ENCODE measurements around the gene OR2T29. TPM values are rescaled to one million over a fixed set of nuclear protein-coding genes. Genes with fewer than 3 reads are reported as not detected.
"Not testable (repeated sequence)": the region's sequence is repeated elsewhere in the genome, so short reads cannot be mapped to it uniquely, and the experiment has no call there.

OR2T29 gene
- polyA plus RNA-seq, 2 of the 4 experiments (the other 2 are of a cell fraction), result not detected

- FAIRE-seq, result no peak
- CTCF ChIA-PET, result no interaction called here
- 0 out of 3 replicates have a peak, but pooled peaks cover 4% of the 10 kb centered on the region for H3K9me3 ChIP-seq
Measured at GRCh38 chr1:248521856-248522255, 40.7 kb downstream of the OR2T29 start.

GRCh38 chr1:248510217-248510616 is 52.4 kb downstream of the OR2T29 start:
- H3K4me3 ChIP-seq; H3K27ac ChIP-seq; CTCF ChIA-PET; H3K4me2 ChIP-seq; POLR2A ChIA-PET; H3K9me3 ChIP-seq; ATAC-seq; H3K4me1 ChIP-seq; DNase-seq (ENCODE audit: low read depth in 1 of 2, low spot score in 1 of 2): not testable (repeated sequence)
- FAIRE-seq, result peak; percentile 68

More at GRCh38 chr1:248521856-248522255, 40.7 kb downstream of the OR2T29 start:
- no peak for DNase-seq (ENCODE audit: low read depth in 1 of 2, low spot score in 1 of 2)
- no peak overlapping the region for H3K4me2 ChIP-seq
- no peak for ATAC-seq
- no peak overlapping the region for H3K4me3 ChIP-seq
- 11% methylated on average over 12 of the region's 12 CpGs for WGBS (ENCODE audit: missing lambda C conversion rate)
- POLR2A ChIA-PET, result no interaction called here
- TF ChIP-seq HOXB5 (CRISPR knock-in tag; IDR thresholded peaks at IDR 0.05) (no peak), RCOR1 (IDR thresholded peaks at IDR 0.05; ENCODE audit: low read depth, low read length) (no peak)
- no peaks in the 10 kb centered on the region for H3K4me1 ChIP-seq
- H3K27ac ChIP-seq, result no peak overlapping the region

- H3K27ac ChIP-seq; FAIRE-seq; H3K4me3 ChIP-seq; CTCF ChIA-PET; ATAC-seq; H3K4me1 ChIP-seq; POLR2A ChIA-PET; H3K4me2 ChIP-seq; DNase-seq (ENCODE audit: low read depth in 1 of 2, low spot score in 1 of 2); H3K9me3 ChIP-seq: not testable (repeated sequence)
- no CpG with 5 or more reads among the region's 2 CpGs for WGBS (ENCODE audit: missing lambda C conversion rate)
Measured at GRCh38 chr1:248507773-248508172, 54.8 kb downstream of the OR2T29 start, which contains the start of gene OR2G6. Gene OR2G6, plus strand, starts transcription at chr1:248508073. Its CDS starts 13,574 bp downstream, at chr1:248521647.

Small RNA genes within 50 kb of the gene (small RNA-seq; reads per million reads assigned to genes)
- gene RF00019, result 0 reads per million in 6 experiments

Other genes with a start within 250 kb of the OR2T29 start
- not detected in 2 replicates for gene OR2M7, start 238.2 kb downstream of the OR2T29 start, polyA plus RNA-seq (2011; rRNA removed)
- not detected in 3 replicates for gene OR2M7, start 238.2 kb downstream of the OR2T29 start, polyA plus RNA-seq (2017; fragmentation: RNase III; extraction: RNeasy Plus Mini Kit Qiagen cat#74134 plus additional on column Dnase treatment)
- gene OR14C36, start 214.0 kb downstream of the OR2T29 start, polyA plus RNA-seq (2011; rRNA removed), result not detected in 2 replicates
- not detected in 3 replicates for gene OR14C36, start 214.0 kb downstream of the OR2T29 start, polyA plus RNA-seq (2017; fragmentation: RNase III; extraction: RNeasy Plus Mini Kit Qiagen cat#74134 plus additional on column Dnase treatment)
- gene OR2T4, start 201.1 kb downstream of the OR2T29 start, polyA plus RNA-seq (2011; rRNA removed), result not detected in 2 replicates
- gene OR2T4, start 201.1 kb downstream of the OR2T29 start, polyA plus RNA-seq (2017; fragmentation: RNase III; extraction: RNeasy Plus Mini Kit Qiagen cat#74134 plus additional on column Dnase treatment), result not detected in 3 replicates
- gene OR2T6, start 187.0 kb downstream of the OR2T29 start, polyA plus RNA-seq (2011; rRNA removed), result not detected in 2 replicates
- not detected in 3 replicates for gene OR2T6, start 187.0 kb downstream of the OR2T29 start, polyA plus RNA-seq (2017; fragmentation: RNase III; extraction: RNeasy Plus Mini Kit Qiagen cat#74134 plus additional on column Dnase treatment)
- not detected in 2 replicates for gene OR2T1, start 159.7 kb downstream of the OR2T29 start, polyA plus RNA-seq (2011; rRNA removed)
- gene OR2T1, start 159.7 kb downstream of the OR2T29 start, polyA plus RNA-seq (2017; fragmentation: RNase III; extraction: RNeasy Plus Mini Kit Qiagen cat#74134 plus additional on column Dnase treatment), result not detected in 3 replicates
- gene OR2T2, start 117.1 kb downstream of the OR2T29 start, polyA plus RNA-seq (2011; rRNA removed), result not detected in 2 replicates
- not detected in 3 replicates for gene OR2T2, start 117.1 kb downstream of the OR2T29 start, polyA plus RNA-seq (2017; fragmentation: RNase III; extraction: RNeasy Plus Mini Kit Qiagen cat#74134 plus additional on column Dnase treatment)
- not detected in 2 replicates for gene OR2T3, start 89.4 kb downstream of the OR2T29 start, polyA plus RNA-seq (2011; rRNA removed)
- gene OR2T3, start 89.4 kb downstream of the OR2T29 start, polyA plus RNA-seq (2017; fragmentation: RNase III; extraction: RNeasy Plus Mini Kit Qiagen cat#74134 plus additional on column Dnase treatment), result not detected in 3 replicates
- gene OR2T5, start 74.2 kb downstream of the OR2T29 start, polyA plus RNA-seq (2011; rRNA removed), result not detected in 2 replicates
- gene OR2T5, start 74.2 kb downstream of the OR2T29 start, polyA plus RNA-seq (2017; fragmentation: RNase III; extraction: RNeasy Plus Mini Kit Qiagen cat#74134 plus additional on column Dnase treatment), result not detected in 3 replicates
- gene OR2G6, start 54.7 kb downstream of the OR2T29 start, polyA plus RNA-seq (2011; rRNA removed), result not detected in 2 replicates
- gene OR2G6, start 54.7 kb downstream of the OR2T29 start, polyA plus RNA-seq (2017; fragmentation: RNase III; extraction: RNeasy Plus Mini Kit Qiagen cat#74134 plus additional on column Dnase treatment), result not detected in 3 replicates
- gene OR2T34, start 12.0 kb upstream of the OR2T29 start, polyA plus RNA-seq (2011; rRNA removed), result not detected in 2 replicates
- gene OR2T34, start 12.0 kb upstream of the OR2T29 start, polyA plus RNA-seq (2017; fragmentation: RNase III; extraction: RNeasy Plus Mini Kit Qiagen cat#74134 plus additional on column Dnase treatment), result not detected in 3 replicates
- not detected in 2 replicates for gene OR2T10, start 34.9 kb upstream of the OR2T29 start, polyA plus RNA-seq (2011; rRNA removed)
- gene OR2T10, start 34.9 kb upstream of the OR2T29 start, polyA plus RNA-seq (2017; fragmentation: RNase III; extraction: RNeasy Plus Mini Kit Qiagen cat#74134 plus additional on column Dnase treatment), result not detected in 3 replicates
- gene OR2T11, start 72.3 kb upstream of the OR2T29 start, polyA plus RNA-seq (2011; rRNA removed), result not detected in 2 replicates
- gene OR2T11, start 72.3 kb upstream of the OR2T29 start, polyA plus RNA-seq (2017; fragmentation: RNase III; extraction: RNeasy Plus Mini Kit Qiagen cat#74134 plus additional on column Dnase treatment), result not detected in 3 replicates
- gene OR2T35, start 82.5 kb upstream of the OR2T29 start, polyA plus RNA-seq (2011; rRNA removed), result not detected in 2 replicates
- not detected in 3 replicates for gene OR2T35, start 82.5 kb upstream of the OR2T29 start, polyA plus RNA-seq (2017; fragmentation: RNase III; extraction: RNeasy Plus Mini Kit Qiagen cat#74134 plus additional on column Dnase treatment)
- gene OR2T27, start 92.8 kb upstream of the OR2T29 start, polyA plus RNA-seq (2011; rRNA removed), result not detected in 2 replicates
- not detected in 3 replicates for gene OR2T27, start 92.8 kb upstream of the OR2T29 start, polyA plus RNA-seq (2017; fragmentation: RNase III; extraction: RNeasy Plus Mini Kit Qiagen cat#74134 plus additional on column Dnase treatment)
- gene OR14I1, start 140.0 kb upstream of the OR2T29 start, polyA plus RNA-seq (2011; rRNA removed), result not detected in 2 replicates
- gene OR14I1, start 140.0 kb upstream of the OR2T29 start, polyA plus RNA-seq (2017; fragmentation: RNase III; extraction: RNeasy Plus Mini Kit Qiagen cat#74134 plus additional on column Dnase treatment), result not detected in 3 replicates
- 0.53 and 0.70 TPM in 2 replicates for gene LYPD8, start 193.0 kb upstream of the OR2T29 start, polyA plus RNA-seq (2011; rRNA removed)
- 0.12 to 0.31 TPM (median 0.30 TPM) in 3 replicates for gene LYPD8, start 193.0 kb upstream of the OR2T29 start, polyA plus RNA-seq (2017; fragmentation: RNase III; extraction: RNeasy Plus Mini Kit Qiagen cat#74134 plus additional on column Dnase treatment)